ENCODE data around the gene CHIC2.

DNA sequence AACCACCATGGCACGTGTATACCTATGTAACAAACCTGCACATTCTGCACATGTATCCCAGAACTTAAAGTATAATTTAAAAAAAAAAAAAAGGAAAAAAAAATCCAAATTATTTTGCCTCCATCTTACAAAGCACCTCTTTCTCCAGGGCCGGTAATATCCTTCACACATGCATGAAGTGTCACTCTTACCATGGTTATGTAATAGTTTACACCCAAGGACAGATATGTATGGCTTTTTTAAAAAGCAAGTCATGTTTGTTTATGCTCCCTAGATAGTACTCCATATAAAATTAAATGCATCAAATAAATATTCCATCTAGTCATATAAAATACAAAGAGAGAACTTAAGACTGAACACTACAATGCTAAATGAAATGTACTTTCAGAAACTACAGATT is 22.5 kb downstream of the CHIC2 start:
- no peak for TF ChIP-seq POLR2A (IDR thresholded peaks at IDR 0.05)
- no peak for TF ChIP-seq CTCF (IDR thresholded peaks at IDR 0.05)
- TF ChIP-seq POLR2AphosphoS5 (IDR thresholded peaks at IDR 0.05), result no peak
